HepG2 (cell line): ENCODE results near the gene LRRC45. TPM values are rescaled to one million over a fixed set of nuclear protein-coding genes. Genes with fewer than 3 reads are reported as not detected.

Experiments used
- CHCHD3 ChIP-seq: sonication (generic); formaldehyde crosslinking; IDR thresholded peaks from 2 replicates; pipeline ENCODE4 v1.8.0; 2022; ENCODE audit warnings: mild to moderate bottlenecking, missing genetic modification reagents, moderate library complexity
- HES4 ChIP-seq: sonication (generic); formaldehyde crosslinking; IDR thresholded peaks from 2 replicates; pipeline ENCODE4 v1.9.0; 2021; ENCODE audit warnings: mild to moderate bottlenecking, missing genetic modification reagents, borderline replicate concordance
- HNF4A ChIP-seq: sonication (generic); formaldehyde crosslinking; IDR thresholded peaks from 2 replicates; pipeline ENCODE4 v1.4.0; 2020; ENCODE audit warnings: missing genetic modification reagents
- MEIS1 ChIP-seq: sonication (generic); formaldehyde crosslinking; IDR thresholded peaks from 2 replicates; pipeline ENCODE4 v1.9.0; 2021; ENCODE audit warnings: mild to moderate bottlenecking, missing genetic modification reagents, moderate library complexity, borderline replicate concordance
- SMC3 ChIP-seq: IDR thresholded peaks from 2 replicates; pipeline ENCODE4 v1.6.1; 2011; ENCODE audit warnings: low read length, improper control_type of control experiment
- ZNF160 ChIP-seq: sonication (generic); formaldehyde crosslinking; IDR thresholded peaks from 2 replicates; pipeline ENCODE4 v1.8.0; 2022; ENCODE audit warnings: mild to moderate bottlenecking, inconsistent platforms, missing genetic modification reagents
- ZNF253 ChIP-seq: sonication (generic); formaldehyde crosslinking; IDR thresholded peaks from 2 replicates; pipeline ENCODE4 v1.8.0; 2022; ENCODE audit warnings: mild to moderate bottlenecking, missing genetic modification reagents, borderline replicate concordance
- ZNF496 ChIP-seq: sonication (generic); formaldehyde crosslinking; IDR thresholded peaks from 2 replicates; pipeline ENCODE4 v1.8.1; 2023; ENCODE audit warnings: mild to moderate bottlenecking, moderate library complexity, missing genetic modification reagents; ENCODE audit not compliant: insufficient replicate concordance
- ZNF616 ChIP-seq: sonication (generic); formaldehyde crosslinking; IDR thresholded peaks from 2 replicates; pipeline ENCODE4 v1.5.0; 2020; ENCODE audit warnings: low read depth, mild to moderate bottlenecking, missing genetic modification reagents
- polyA plus RNA-seq, 8 experiments: library from polyadenylated mRNA; depleted of rRNA in 3 of 8; stranded (reverse) in 7 of 8; unstranded in 1 of 8; fragments of >200 nt; fragmentation: Illumina TruSeq in 4 of 8; extraction: Trizol in 4 of 8; gene quantifications; 2 replicates each; pipeline versions ENCODE4 v1.2.1 to v1.2.3, GENCODE V29; 2011 to 2016; ENCODE audit warnings: low read depth in 4 of 8, missing spikeins in 1 of 8, mixed read lengths in 1 of 8; ENCODE audit not compliant: insufficient read depth in 1 of 8
- total RNA-seq, 5 experiments: library from RNA; depleted of rRNA; stranded (reverse); fragments of >200 nt; fragmentation: Illumina TruSeq; extraction: Trizol; gene quantifications; 2 replicates each; pipeline ENCODE4 v1.2.3, GENCODE V29; 2016; ENCODE audit warnings: low read depth in 1 of 5
- TF ChIP-seq, protein P1 (sequence below): sonication (generic); formaldehyde crosslinking; IDR thresholded peaks from 2 replicates; pipeline ENCODE4 v1.9.0; 2022; ENCODE audit warnings: missing genetic modification reagents, mild to moderate bottlenecking, borderline replicate concordance
- TF ChIP-seq, protein P2 (sequence below): sonication (generic); formaldehyde crosslinking; IDR thresholded peaks from 2 replicates; pipeline ENCODE4 v1.8.1; 2023; ENCODE audit warnings: mild to moderate bottlenecking, moderate library complexity, missing genetic modification reagents
- TF ChIP-seq, protein P3 (sequence below): sonication (generic); formaldehyde crosslinking; IDR thresholded peaks from 2 replicates; pipeline ENCODE4 v1.5.0; 2020; ENCODE audit warnings: mild to moderate bottlenecking, missing genetic modification reagents
- TF ChIP-seq, protein P4 (sequence below): sonication (generic); formaldehyde crosslinking; IDR thresholded peaks from 2 replicates; pipeline ENCODE4 v1.9.0; 2021; ENCODE audit warnings: missing genetic modification reagents, mild to moderate bottlenecking, borderline replicate concordance
- TF ChIP-seq, protein P5 (sequence below): IDR thresholded peaks from 2 replicates; pipeline ENCODE4 v1.6.1; 2018; ENCODE audit warnings: missing genetic modification reagents, mild to moderate bottlenecking, missing compliant biosample characterization
- TF ChIP-seq, protein P6 (sequence below): sonication (generic); formaldehyde crosslinking; IDR thresholded peaks from 2 replicates; pipeline ENCODE4 v1.4.0; 2020; ENCODE audit warnings: missing genetic modification reagents
- TF ChIP-seq, protein P7 (sequence below): sonication (generic); formaldehyde crosslinking; IDR thresholded peaks from 2 replicates; pipeline ENCODE4 v1.4.0; 2020; ENCODE audit warnings: missing genetic modification reagents, mild to moderate bottlenecking, borderline replicate concordance

Gene LRRC45
- total and polyA plus RNA-seq, 2 of the 13 experiments (the other 11 are each of a cell fraction or from before 2014, with no cell fraction given), result 11.6 to 48.1 TPM

DNA sequence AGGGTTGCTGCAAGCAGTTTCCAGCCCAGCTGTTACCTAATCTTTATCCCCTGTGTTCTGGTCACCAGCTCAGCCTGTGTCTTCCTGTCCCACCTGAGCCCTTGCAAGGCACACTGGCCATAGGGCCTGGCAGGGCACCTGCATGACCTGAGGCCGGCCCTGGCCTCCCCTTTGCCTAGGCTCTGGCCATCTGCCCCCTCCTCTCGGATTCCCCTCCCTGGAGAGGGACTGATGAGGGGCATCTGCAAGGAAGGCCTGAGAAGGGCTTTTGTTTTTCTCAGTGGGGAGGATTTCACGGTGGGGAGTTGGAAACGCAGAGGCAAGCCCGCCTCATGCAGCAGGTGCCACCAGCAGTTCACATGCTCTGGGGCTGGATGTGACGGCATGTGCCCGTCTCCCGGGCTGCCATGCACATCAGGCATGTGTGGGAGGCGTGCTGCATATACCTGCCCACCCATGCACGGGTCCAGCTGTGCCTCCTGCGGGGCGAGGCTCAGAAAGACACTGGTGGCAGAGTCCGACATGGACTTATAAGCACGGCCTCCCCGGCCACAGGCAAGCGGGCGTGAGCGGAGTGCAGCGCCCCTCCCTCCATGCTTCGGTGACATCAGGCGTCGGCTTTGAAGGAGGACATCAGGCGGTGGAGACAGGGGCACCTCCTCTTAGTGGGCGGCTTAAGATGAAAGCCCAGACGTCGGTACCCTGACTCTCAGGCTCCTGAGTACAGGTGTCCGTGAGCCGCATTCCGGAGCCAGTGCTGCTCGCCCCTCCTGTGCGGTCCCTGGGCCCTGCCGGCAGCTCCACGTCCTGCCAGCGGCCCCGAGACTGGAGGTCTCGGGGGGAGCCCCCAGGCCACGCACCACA lies 29.1 kb upstream of the LRRC45 start (continued):
- TF ChIP-seq, protein P1, sequence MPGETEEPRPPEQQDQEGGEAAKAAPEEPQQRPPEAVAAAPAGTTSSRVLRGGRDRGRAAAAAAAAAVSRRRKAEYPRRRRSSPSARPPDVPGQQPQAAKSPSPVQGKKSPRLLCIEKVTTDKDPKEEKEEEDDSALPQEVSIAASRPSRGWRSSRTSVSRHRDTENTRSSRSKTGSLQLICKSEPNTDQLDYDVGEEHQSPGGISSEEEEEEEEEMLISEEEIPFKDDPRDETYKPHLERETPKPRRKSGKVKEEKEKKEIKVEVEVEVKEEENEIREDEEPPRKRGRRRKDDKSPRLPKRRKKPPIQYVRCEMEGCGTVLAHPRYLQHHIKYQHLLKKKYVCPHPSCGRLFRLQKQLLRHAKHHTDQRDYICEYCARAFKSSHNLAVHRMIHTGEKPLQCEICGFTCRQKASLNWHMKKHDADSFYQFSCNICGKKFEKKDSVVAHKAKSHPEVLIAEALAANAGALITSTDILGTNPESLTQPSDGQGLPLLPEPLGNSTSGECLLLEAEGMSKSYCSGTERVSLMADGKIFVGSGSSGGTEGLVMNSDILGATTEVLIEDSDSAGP, result peak; percentile 79
- TF ChIP-seq, protein P2, sequence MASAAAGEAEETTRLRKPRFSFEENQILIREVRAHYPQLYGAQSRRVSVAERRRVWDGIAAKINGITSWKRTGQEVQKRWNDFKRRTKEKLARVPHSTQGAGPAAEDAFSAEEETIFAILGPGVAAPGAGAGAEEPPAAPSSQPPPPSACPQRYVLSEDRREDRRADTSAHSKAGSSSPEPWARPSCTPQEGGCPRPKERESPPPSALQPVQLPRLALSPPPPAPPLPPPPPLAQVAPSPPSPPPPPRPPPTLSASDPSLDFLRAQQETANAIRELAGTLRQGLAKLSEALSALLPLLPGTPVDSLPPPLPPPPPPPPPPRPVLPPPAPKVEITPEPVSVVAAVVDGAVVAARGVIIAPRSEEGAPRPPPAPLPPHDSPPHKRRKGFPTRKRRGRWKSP (CRISPR knock-in tag), result 0 out of 2 replicates have a peak, but pooled peaks have one; percentile 9
- TF ChIP-seq MEIS1 (CRISPR knock-in tag) (peak; percentile 50), ZNF253 (CRISPR knock-in tag) (no peak), ZNF160 (CRISPR knock-in tag) (no peak), HES4 (CRISPR knock-in tag) (peak; percentile 57), ZNF616 (CRISPR knock-in tag) (peak; percentile 68), CHCHD3 (CRISPR knock-in tag) (peak; percentile 87), SMC3 (no peak), ZNF496 (CRISPR knock-in tag) (no peak), HNF4A (no peak; the same call in 1 of the 2 replicates)
- TF ChIP-seq, protein P3, sequence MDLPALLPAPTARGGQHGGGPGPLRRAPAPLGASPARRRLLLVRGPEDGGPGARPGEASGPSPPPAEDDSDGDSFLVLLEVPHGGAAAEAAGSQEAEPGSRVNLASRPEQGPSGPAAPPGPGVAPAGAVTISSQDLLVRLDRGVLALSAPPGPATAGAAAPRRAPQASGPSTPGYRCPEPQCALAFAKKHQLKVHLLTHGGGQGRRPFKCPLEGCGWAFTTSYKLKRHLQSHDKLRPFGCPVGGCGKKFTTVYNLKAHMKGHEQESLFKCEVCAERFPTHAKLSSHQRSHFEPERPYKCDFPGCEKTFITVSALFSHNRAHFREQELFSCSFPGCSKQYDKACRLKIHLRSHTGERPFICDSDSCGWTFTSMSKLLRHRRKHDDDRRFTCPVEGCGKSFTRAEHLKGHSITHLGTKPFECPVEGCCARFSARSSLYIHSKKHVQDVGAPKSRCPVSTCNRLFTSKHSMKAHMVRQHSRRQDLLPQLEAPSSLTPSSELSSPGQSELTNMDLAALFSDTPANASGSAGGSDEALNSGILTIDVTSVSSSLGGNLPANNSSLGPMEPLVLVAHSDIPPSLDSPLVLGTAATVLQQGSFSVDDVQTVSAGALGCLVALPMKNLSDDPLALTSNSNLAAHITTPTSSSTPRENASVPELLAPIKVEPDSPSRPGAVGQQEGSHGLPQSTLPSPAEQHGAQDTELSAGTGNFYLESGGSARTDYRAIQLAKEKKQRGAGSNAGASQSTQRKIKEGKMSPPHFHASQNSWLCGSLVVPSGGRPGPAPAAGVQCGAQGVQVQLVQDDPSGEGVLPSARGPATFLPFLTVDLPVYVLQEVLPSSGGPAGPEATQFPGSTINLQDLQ (CRISPR knock-in tag), result peak; percentile 70; the same call in 1 of the 2 replicates
- TF ChIP-seq, protein P4, sequence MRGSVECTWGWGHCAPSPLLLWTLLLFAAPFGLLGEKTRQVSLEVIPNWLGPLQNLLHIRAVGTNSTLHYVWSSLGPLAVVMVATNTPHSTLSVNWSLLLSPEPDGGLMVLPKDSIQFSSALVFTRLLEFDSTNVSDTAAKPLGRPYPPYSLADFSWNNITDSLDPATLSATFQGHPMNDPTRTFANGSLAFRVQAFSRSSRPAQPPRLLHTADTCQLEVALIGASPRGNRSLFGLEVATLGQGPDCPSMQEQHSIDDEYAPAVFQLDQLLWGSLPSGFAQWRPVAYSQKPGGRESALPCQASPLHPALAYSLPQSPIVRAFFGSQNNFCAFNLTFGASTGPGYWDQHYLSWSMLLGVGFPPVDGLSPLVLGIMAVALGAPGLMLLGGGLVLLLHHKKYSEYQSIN, result no peak
- TF ChIP-seq, protein P5, sequence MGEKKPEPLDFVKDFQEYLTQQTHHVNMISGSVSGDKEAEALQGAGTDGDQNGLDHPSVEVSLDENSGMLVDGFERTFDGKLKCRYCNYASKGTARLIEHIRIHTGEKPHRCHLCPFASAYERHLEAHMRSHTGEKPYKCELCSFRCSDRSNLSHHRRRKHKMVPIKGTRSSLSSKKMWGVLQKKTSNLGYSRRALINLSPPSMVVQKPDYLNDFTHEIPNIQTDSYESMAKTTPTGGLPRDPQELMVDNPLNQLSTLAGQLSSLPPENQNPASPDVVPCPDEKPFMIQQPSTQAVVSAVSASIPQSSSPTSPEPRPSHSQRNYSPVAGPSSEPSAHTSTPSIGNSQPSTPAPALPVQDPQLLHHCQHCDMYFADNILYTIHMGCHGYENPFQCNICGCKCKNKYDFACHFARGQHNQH, result no peak; the same call in 1 of the 2 replicates
- TF ChIP-seq, protein P6, sequence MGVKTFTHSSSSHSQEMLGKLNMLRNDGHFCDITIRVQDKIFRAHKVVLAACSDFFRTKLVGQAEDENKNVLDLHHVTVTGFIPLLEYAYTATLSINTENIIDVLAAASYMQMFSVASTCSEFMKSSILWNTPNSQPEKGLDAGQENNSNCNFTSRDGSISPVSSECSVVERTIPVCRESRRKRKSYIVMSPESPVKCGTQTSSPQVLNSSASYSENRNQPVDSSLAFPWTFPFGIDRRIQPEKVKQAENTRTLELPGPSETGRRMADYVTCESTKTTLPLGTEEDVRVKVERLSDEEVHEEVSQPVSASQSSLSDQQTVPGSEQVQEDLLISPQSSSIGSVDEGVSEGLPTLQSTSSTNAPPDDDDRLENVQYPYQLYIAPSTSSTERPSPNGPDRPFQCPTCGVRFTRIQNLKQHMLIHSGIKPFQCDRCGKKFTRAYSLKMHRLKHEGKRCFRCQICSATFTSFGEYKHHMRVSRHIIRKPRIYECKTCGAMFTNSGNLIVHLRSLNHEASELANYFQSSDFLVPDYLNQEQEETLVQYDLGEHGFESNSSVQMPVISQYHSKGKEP (CRISPR knock-in tag), result peak; percentile 23; the same call in 1 of the 2 replicates
- TF ChIP-seq, protein P7, sequence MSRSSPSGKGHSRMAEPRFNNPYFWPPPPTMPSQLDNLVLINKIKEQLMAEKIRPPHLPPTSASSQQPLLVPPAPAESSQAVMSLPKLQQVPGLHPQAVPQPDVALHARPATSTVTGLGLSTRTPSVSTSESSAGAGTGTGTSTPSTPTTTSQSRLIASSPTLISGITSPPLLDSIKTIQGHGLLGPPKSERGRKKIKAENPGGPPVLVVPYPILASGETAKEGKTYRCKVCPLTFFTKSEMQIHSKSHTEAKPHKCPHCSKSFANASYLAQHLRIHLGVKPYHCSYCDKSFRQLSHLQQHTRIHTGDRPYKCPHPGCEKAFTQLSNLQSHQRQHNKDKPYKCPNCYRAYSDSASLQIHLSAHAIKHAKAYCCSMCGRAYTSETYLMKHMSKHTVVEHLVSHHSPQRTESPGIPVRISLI, result no peak
